Dedifferentiated amniotic fluid mesenchymal stem cell (primary cell): ENCODE data around the gene KAZN.

Source experiments
- DNase-seq: peaks from one replicate; pipeline ENCODE4 v3.0.0-alpha.2; 2016; ENCODE audit errors: extremely low spot score

The KAZN gene

DNA sequence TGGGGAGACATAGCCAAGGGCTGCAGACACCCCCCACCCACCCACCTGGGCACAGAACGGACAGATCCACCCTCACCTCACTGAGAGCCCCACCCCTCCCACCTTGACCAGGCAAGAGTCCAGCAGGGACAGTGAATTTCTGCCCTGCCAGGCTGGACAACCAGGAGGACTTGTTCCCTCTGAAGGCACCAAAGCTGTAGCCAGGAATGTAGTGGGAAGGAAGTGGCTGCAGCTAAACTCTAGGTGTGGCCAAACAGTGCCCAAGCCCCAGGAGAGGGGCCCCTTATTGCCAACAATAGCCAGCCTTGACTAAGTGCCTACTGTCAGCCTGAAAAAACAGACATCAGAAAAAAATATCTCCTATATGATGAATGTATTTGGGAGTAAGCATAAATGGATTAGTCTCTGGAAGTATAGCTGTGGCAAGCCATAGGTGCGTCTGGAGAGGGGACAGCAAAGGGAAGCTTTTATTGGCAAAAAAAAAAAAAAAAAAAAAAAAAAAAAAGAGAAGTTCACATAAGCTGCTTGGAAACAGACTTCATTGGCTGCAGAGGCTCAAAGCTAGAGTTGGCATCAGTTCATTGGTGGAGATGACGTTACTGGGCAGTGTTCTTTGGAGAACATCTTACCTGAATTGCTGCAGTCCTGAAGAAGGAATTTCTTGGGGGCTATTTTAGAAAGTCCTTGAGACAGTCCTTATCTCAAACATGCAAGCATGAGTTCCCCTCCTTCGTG lies 490.9 kb downstream of the KAZN start:
- no peak for DNase-seq

DNA sequence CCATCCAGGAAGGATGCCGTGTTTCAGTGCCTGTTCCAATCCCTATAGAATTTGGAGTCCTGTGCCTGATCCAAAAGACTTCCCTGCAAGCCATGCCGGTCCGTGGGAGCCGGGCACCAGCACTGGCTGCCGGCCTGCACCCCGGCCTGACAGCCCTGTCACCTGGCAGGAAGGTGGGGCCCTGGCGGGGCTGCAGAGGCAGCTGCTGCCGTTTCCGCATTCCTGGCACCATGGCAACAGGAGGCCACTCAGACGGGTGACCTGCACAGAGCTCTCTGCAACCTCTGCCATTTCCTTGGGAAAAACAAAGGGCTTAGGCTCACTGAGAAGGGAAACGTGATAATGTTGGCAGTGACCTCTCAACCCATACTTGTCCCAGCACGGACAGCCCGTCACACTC lies 491.9 kb downstream of the KAZN start:
- DNase-seq: no peak

DNA sequence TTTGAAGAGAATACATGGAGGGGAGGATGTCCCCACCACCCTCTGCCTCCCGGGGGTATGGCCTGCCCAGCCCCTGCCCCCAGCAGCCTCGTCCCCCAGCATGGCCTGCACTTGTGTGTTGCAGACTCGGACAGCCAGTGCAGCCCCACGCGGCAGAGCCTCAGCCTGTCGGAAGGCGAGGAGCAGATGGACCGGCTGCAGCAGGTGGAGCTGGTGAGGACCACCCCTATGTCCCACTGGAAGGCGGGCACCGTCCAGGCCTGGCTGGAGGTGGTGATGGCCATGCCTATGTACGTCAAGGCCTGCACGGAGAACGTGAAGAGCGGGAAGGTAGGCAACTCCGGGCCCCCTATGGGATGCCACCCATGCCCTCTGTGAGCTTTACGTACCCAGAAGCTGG lies 495.6 kb downstream of the KAZN start:
- no peak for DNase-seq

DNA sequence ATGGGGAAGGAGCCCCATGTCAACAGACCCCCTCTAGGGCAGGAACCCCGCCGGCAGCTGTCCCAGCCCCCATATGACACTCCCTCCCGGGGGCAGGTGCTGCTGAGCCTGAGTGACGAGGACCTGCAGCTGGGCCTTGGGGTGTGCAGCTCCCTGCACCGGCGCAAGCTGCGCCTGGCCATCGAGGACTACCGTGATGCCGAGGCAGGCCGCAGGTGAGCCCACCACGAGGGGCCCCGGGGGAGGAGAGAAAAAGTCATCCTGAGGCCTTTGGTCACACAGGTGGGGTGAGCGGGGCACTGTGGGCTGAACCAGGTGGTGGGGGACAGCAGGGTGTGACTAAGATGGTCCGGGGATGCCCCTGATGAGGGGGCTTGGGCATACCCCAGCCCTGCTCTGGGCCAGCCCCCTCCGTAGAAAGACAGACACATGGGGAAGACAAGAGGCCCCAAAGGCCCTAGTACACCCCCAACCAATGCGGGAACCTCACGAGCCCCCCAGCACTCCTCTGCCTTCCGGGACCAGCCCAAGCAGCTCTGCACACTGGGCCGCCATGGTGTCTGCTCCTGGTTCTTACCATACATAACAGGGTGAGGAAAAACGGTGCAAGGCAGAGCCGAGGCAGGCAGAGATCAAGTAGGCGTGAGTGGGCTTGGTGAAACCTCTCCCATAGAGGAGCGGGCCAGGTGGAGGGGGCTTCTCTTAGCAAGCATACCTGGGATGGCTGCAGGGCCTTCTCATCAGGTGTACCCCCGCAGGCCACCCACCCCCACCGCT lies 496.4 kb downstream of the KAZN start:
- DNase-seq: no peak

DNA sequence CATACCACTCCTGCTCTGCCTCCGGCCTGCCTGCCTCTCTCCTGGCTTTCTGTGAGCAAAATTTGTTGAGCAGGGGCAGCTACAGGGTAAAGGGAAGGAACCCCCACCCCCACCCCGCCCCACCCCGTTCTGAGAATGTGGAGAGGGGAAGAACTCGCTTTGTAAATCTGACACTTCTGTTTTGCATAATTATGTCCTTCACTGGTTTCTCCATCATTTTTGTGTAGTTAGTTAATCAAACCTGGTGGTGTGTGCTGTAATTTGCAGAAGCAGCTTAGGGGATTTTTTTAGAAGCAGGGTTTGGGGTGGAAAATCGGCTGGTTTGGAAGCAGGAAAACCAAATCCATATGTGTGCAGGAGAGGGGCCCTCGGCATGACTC lies 497.0 kb downstream of the KAZN start:
- DNase-seq: no peak

DNA sequence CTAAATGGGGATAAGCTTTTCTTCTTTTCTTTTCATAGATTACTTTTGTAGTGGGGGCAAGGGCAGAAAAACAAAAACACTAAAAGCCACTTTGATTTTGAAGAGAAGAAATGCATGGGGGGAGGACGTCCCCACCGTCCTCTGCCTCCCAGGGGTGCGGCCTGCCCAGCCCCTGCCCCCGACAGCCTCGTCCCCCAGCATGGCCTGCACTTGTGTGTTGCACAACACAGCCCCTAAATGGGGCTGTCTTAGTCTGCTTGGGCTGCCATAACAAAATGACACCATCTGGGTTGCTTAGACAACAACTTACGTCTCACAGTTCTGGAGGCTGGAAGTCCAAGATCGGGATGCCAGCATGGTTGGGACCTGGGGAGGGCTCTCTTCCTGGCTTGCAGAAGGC lies 497.8 kb downstream of the KAZN start:
- no peak for DNase-seq

DNA sequence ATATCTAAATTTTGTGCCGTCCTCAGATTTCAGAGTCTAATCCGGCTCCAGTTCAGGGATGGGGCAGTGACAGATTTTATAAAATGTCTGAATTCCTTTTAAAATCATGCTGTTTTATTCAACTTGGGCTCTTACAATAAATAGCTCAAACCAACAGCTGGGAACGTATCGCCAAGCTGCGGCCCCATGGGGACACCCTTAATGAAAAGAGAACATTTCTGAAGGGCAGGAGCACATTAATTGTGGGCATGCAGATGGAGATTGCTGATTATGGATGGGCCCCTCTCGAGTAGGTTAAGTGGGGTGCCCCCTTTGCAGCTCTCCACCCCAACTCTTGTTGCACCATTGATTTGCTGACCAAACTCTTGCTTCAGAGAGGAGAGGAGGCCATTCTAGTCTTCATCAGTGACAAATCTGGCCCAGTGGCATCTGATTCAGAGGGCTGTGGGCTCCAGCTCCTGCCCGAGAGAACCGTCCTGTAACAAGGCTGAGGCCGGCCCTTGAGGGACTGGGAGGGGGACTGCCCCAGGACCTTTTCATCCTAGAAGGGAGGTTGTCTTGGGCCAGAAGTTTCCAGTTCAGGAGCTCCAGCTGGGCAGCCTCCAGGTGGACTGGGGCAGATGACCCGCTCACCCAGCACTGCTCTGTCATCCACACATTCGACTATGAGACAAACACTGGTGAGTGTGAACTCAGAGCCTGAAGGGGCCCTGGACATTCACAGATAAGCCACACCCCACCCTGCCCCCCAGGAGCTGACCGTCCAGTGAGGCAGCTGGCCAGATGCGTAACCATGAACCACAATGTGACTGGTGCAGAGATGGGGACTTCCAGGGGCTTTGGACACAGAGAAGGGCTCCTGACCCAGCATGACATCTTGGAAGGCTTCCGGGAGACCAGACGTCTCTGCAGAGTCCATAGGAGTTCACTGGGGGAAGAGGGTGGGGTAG lies 500.0 kb downstream of the KAZN start:
- DNase-seq: no peak

DNA sequence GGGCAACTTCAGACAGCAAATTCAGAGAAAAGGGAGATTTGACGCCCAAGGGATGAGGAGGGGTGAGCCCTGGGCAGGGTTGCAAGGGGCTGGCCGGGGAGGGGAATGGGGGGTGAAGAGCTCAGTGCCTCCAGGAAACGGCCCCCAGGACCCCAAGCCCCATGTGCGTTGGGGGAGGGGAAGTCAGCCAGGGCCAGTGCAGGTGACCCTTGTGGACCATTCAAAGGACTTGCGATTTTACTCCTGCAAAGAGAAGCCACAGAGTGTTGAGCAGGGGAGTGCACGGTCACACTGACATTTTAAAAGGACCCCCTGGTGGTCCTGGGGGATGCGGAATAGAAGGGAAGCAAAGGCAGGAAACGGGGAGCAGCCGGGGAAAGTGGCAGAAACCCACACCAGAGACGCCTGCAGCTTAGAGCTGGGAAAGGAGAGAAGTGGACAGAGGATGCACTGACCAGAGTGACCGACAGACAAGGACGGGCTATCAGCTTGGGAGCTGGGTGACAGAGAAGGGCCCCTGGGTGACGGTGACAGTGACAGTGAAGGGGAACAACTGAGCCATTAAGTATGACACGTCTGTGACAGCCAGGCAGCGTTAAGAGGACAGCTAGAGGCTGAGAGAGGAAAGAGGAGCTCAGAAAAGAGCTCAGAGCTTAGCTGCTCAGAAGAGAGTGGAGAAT lies 501.1 kb downstream of the KAZN start:
- no peak for DNase-seq

DNA sequence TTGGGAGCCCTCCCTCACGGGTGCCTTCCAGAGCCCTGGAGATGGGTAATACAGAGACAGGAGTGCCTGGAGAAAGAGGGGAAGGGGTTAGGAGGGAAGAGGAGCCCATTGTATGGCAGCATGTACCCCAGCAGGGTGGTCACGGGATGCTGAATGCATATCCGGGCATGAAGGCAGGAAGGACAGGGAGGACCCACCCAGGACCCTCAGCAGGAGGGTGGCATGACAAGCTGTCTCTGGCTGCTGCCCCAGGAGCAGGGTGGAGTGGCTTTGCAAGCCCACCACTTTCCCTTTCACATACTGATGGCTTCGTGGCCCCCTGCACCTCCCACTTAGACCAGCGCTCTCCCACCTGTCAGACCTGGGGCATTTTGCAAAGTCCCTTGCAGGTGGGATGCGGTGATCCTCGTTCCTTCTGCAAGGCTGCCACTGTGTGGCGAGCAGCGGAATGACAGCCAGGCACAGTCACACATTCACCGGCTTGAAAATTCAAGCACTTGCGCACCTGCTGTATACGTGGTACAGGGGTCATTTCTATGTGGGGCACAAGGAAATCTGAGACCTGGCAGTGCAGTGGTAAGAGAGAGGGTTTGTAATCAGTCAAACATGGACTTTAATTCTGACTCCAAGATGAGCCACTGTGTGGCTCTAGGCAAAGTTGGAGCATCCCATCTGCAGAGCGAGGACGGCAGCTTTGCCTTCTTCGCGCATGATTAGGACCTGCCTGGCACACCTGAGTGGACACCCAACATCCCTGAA lies 501.8 kb downstream of the KAZN start:
- no peak for DNase-seq

DNA sequence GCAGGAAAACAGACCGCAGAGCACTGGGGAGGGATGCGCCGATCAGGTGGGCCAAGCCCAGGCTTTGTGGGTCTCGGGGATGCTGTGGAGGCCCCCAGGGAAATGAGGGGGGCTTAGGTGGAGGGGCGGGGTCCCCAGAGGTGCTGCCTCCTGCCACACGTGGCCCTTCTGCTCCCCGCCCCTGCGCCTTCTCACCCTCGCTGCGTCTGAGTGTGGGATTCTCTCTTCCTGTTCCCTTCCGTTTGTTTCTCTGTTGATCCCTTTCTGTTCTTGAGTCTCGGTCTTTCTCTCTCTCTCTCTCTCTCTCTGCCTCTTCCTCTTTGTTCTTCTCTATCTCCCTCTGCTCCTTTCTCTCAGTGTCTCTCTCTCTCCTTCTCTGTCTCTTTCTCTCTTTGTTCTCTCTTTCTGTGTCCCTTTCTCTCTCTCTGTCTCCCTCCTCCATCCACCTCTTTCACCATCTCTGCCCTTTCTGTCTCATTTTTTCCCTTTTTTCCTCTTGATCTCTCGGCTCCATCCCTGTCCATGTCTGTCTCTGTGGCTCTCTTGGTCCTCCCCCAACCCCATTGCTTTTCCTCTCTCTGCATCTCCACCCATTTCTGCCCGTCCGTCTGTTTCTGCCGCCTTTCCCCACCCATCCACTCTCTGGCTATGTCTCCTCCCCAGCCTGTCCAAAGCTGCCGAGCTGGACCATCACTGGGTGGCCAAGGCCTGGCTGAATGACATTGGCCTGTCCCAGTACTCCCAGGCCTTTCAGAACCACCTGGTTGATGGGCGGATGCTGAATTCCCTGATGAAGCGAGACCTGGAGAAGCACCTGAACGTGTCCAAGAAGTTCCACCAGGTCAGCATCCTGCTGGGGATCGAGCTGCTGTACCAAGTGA lies 502.6 kb downstream of the KAZN start:
- DNase-seq: no peak

DNA sequence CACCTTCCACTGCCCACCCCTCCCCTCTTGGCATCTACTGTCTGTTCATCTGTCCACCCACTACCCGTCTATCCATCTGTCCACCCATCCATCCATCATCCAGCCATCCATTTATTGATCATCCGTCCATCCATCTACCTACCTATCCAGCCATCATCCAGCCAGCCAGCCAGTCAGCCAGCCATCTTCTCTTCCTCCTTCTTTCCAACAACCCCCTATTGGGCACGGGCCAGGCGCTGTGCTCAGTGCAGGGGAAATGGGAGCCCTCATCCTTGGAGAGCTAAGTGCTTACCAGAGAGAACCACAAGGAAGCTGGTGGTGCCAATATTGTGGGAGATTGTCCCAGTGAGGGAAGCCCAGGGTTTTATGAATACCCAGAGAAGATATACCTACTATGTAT lies 503.3 kb downstream of the KAZN start:
- DNase-seq: no peak

DNA sequence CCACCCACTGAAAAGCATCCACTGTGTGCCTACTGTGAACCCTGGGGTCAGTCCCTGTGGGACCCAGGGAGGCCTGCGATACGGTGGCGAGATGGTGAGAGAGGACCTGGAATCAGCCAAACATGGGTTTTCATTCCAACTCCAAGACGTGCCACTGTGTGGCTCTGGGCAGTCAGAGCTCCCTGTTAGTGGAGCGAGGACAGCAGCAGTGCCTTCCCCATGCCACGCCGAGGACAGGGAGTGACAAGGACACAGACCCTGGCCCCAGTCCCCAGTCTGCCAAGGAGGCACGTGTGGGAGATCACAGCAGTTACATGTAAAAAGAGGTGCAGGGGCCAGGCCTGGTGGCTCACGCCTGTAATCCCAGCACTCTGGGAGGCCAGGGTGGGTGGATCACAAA lies 504.2 kb downstream of the KAZN start:
- DNase-seq: no peak

DNA sequence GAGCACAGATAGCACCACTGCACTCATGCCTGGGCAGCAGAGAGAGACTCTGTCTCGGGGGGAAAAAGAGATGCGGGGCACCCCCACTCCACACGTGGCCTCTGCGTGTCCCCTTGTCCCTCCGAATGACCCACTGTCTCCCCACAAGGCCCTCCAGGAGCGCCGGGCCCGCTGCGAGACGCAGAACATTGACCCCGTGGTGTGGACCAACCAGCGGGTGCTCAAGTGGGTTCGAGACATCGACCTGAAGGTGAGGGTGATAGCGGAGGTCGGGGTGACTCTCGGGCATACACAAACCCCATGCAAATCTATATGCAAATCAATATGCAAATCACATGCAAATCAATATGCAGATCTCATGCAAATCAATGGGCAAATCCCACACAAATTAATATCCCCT lies 504.7 kb downstream of the KAZN start:
- no peak for DNase-seq

DNA sequence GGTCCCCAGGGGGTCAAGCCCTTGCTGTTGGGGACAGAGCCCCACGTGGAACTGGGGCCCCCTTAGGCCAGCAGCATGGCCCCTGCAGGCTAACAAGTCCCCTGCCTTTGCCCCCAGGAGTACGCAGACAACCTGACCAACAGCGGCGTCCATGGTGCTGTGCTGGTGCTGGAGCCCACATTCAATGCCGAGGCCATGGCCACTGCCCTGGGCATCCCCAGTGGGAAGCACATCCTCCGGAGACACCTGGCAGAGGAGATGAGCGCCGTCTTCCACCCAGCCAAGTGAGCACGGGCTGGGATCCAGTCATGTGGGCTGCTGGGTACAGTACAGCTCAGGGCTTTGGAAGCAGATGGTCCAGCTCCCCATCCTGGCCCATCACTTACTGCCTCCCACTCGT lies 505.4 kb downstream of the KAZN start:
- no peak for DNase-seq

DNA sequence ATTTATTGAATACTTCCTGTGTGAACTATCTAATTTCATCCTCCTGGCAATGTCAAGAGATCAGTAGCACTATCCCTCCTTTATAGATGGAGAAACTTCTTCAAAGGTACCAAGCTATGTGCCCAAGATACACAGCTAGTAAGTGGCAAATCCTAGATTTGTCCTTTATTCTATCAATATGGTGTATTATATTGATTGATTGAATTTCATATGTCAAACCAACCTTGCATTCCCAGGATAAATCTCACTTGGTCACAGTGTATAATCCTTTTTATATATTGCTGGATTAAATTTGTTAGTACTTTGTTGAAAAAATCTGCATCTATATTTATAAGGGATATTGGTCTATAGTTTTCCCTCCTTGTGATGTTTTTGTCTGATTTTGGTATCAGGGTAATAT lies 506.3 kb downstream of the KAZN start:
- no peak for DNase-seq

DNA sequence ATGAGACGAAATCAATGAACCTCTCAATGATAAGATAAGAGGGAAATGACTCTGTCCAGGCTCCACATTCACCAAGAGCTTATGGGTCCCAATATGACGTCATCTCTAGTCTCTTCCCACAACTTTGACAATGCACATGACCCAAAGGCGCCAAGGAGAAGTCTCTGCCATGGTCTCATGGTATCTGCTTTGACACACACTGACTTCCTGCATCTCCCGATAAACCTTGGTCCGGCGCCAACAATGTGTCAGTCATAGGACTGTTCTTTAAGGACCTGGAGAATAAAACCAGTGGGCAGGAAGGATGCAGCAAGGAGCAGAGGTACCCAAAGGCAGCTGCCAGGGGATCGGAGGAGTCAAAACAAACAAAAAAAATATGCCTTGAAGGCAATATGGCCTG lies 508.1 kb downstream of the KAZN start:
- no peak for DNase-seq

DNA sequence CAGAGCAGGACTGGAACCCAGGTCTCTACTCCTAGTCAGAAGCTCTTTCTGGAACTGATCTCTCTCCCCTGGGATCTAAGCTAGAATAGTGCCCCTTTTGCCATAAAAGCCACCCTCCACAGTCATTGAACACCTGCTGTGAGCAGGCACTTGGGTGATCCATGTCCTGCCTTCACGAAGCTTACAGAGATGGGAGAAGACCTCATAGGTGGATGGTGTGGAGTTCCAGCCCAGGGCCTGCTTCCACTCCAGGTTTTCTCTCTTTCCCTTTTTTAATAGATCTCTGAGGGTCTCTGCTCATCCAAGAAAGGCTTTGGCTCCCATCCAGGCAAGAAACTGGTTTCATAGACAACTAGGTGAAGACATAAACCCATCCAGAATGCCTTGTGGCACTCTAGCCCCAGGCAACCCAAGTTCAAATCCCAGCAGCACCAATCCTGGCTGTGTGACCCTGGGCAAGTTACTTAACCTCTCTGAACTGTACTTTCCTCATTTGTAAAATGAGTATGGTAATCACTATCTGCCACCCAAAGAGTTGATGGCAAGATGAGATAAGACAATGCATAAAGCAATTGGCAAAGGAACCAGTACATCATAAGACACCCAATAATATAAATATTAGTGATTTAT lies 508.7 kb downstream of the KAZN start:
- no peak for DNase-seq

DNA sequence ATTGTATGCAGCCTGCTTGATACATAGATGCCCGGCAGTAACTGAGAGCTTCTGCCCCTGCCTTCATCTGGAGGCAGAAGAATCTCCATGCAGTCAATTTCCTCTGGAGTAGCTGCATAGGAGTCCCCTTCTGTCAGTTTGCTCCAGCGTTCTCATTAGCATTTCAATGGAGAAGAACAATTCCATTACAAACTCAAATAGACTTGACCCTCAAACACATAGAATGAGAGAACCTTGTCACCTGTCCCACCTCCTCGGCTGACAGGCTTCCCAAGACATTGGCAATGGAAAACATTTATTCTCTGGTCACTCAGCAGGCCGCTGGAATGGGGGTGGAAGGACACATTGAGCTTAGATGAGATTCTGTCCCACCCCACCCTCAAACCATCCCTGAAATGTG lies 509.4 kb downstream of the KAZN start:
- DNase-seq: no peak

DNA sequence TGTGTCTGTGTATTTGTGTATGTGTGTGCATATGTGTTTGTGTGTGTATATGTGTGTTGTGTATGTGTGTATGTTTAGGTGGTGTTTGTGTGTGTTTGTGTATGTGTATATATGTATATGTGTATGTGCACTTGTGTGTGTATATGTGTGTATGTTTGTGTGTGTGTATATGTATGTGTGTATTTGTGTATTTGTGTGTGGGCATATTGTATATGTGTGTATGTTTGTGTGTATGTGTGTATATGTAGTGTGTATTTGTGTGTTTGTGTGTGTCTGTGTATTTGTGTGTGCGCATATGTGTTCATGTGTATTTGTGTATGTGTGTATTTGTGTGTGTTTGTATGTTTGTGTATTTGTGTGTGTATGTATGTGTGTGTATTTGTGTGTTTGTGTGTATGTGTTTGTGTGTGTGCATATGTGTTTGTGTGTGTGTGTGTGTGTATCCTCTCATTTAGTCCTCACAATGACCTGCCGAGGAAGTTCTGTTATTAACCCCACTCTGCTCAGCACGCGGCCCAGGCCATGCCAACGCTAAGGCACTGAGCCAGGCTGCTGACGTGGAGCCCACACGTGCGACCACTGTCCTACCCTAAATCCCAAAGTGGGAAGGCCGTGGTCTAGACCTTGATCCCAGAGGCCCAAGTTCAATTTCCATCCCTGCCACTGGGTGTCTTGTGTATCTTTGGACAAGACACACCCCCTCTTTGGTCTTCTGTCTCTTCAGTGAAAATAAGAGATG lies 511.8 kb downstream of the KAZN start:
- no peak for DNase-seq
